ENCODE measurements around the gene ABCC1.

- no peak for TF ChIP-seq POLR2A (IDR thresholded peaks at IDR 0.05)
- TF ChIP-seq CTCF (IDR thresholded peaks at IDR 0.05): no peak
Measured at GRCh38 chr16:16131659-16132058, 182.2 kb downstream of the ABCC1 start.

Measured in adrenal gland (tissue), 5 donors.